ENCODE results near the gene HCN2. TPM values are rescaled to one million over a fixed set of nuclear protein-coding genes. Genes with fewer than 3 reads are reported as not detected.

The HCN2 gene
- total and polyA plus RNA-seq, 2 of the 13 experiments (the other 11 are each of a cell fraction or from before 2014, with no cell fraction given) = 0.01 TPM; not detected in 1

DNA sequence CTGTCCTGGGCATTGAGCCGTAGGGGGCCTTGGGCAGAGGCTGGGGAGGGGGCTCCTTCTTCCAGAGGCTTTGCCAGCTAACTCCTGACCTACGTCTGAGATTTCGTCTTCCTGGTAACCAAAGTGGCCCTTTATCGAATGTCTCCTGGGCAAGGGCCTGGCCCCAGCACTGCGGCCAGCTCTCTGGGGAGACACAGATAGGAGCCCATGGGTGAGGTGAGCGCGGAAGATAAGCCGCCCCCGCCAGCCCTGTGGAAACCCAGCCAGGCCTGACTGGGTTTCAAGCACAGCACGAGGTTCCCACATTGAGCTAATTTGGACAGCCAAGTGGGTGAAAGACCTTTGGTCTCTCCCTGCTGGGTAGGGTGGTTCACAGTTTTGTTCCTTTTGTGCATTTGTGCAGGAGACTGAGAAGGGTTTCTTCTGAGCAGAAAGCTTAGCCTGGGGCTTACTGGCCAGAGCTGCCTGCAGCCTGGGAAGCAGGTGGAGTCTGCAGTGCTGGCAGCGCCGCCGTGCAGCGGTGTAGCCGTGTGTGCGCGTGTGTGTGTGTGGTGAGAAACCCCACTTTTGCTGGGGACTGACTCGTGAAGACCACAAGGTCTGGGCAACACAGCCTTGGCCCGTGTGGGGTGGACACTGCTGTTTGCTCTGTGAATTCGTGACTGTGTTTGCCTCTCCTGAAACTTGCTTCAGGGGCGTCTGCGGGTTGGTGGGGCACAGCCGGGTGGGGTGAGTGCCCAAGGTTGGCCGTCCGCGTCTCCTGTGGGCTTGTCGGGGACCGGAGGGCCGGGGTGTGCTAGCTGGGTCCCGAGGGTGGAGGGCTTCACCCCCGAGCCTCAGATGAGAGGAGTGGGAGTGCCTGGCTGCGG lies 14.8 kb upstream of the HCN2 start (continued):
- TF ChIP-seq, protein P1, sequence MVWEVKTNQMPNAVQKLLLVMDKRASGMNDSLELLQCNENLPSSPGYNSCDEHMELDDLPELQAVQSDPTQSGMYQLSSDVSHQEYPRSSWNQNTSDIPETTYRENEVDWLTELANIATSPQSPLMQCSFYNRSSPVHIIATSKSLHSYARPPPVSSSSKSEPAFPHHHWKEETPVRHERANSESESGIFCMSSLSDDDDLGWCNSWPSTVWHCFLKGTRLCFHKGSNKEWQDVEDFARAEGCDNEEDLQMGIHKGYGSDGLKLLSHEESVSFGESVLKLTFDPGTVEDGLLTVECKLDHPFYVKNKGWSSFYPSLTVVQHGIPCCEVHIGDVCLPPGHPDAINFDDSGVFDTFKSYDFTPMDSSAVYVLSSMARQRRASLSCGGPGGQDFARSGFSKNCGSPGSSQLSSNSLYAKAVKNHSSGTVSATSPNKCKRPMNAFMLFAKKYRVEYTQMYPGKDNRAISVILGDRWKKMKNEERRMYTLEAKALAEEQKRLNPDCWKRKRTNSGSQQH (CRISPR knock-in tag; IDR thresholded peaks at IDR 0.05; ENCODE audit: low read depth) = no peak
- TF ChIP-seq CBX2 (IDR thresholded peaks at IDR 0.05; ENCODE audit: low read depth, low read length) = no peak
- TF ChIP-seq CBX2 (CRISPR knock-in tag; IDR thresholded peaks at IDR 0.05; ENCODE audit: low read depth) = no peak
- no peak for TF ChIP-seq ELF4 (CRISPR knock-in tag; IDR thresholded peaks at IDR 0.05; ENCODE audit: borderline replicate concordance)
- TF ChIP-seq MATR3 (CRISPR knock-in tag; IDR thresholded peaks at IDR 0.05) = no peak
- TF ChIP-seq, protein P2, sequence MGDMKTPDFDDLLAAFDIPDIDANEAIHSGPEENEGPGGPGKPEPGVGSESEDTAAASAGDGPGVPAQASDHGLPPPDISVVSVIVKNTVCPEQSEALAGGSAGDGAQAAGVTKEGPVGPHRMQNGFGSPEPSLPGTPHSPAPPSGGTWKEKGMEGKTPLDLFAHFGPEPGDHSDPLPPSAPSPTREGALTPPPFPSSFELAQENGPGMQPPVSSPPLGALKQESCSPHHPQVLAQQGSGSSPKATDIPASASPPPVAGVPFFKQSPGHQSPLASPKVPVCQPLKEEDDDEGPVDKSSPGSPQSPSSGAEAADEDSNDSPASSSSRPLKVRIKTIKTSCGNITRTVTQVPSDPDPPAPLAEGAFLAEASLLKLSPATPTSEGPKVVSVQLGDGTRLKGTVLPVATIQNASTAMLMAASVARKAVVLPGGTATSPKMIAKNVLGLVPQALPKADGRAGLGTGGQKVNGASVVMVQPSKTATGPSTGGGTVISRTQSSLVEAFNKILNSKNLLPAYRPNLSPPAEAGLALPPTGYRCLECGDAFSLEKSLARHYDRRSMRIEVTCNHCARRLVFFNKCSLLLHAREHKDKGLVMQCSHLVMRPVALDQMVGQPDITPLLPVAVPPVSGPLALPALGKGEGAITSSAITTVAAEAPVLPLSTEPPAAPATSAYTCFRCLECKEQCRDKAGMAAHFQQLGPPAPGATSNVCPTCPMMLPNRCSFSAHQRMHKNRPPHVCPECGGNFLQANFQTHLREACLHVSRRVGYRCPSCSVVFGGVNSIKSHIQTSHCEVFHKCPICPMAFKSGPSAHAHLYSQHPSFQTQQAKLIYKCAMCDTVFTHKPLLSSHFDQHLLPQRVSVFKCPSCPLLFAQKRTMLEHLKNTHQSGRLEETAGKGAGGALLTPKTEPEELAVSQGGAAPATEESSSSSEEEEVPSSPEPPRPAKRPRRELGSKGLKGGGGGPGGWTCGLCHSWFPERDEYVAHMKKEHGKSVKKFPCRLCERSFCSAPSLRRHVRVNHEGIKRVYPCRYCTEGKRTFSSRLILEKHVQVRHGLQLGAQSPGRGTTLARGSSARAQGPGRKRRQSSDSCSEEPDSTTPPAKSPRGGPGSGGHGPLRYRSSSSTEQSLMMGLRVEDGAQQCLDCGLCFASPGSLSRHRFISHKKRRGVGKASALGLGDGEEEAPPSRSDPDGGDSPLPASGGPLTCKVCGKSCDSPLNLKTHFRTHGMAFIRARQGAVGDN (CRISPR knock-in tag; IDR thresholded peaks at IDR 0.05) = peak; percentile 72
- TF ChIP-seq ZNF598 (CRISPR knock-in tag; IDR thresholded peaks at IDR 0.05; ENCODE audit: borderline replicate concordance) = no peak
- TF ChIP-seq, protein P3, sequence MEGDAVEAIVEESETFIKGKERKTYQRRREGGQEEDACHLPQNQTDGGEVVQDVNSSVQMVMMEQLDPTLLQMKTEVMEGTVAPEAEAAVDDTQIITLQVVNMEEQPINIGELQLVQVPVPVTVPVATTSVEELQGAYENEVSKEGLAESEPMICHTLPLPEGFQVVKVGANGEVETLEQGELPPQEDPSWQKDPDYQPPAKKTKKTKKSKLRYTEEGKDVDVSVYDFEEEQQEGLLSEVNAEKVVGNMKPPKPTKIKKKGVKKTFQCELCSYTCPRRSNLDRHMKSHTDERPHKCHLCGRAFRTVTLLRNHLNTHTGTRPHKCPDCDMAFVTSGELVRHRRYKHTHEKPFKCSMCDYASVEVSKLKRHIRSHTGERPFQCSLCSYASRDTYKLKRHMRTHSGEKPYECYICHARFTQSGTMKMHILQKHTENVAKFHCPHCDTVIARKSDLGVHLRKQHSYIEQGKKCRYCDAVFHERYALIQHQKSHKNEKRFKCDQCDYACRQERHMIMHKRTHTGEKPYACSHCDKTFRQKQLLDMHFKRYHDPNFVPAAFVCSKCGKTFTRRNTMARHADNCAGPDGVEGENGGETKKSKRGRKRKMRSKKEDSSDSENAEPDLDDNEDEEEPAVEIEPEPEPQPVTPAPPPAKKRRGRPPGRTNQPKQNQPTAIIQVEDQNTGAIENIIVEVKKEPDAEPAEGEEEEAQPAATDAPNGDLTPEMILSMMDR (CRISPR knock-in tag; IDR thresholded peaks at IDR 0.05) = 0 out of 2 replicates have a peak, but pooled peaks have one; percentile 12
- TF ChIP-seq SNAI1 (CRISPR knock-in tag; IDR thresholded peaks at IDR 0.05; ENCODE audit: borderline replicate concordance) = no peak
- TF ChIP-seq HES4 (CRISPR knock-in tag; IDR thresholded peaks at IDR 0.05; ENCODE audit: borderline replicate concordance) = no peak
- TF ChIP-seq XBP1 (CRISPR knock-in tag; IDR thresholded peaks at IDR 0.05) = no peak
- TF ChIP-seq, protein P4, sequence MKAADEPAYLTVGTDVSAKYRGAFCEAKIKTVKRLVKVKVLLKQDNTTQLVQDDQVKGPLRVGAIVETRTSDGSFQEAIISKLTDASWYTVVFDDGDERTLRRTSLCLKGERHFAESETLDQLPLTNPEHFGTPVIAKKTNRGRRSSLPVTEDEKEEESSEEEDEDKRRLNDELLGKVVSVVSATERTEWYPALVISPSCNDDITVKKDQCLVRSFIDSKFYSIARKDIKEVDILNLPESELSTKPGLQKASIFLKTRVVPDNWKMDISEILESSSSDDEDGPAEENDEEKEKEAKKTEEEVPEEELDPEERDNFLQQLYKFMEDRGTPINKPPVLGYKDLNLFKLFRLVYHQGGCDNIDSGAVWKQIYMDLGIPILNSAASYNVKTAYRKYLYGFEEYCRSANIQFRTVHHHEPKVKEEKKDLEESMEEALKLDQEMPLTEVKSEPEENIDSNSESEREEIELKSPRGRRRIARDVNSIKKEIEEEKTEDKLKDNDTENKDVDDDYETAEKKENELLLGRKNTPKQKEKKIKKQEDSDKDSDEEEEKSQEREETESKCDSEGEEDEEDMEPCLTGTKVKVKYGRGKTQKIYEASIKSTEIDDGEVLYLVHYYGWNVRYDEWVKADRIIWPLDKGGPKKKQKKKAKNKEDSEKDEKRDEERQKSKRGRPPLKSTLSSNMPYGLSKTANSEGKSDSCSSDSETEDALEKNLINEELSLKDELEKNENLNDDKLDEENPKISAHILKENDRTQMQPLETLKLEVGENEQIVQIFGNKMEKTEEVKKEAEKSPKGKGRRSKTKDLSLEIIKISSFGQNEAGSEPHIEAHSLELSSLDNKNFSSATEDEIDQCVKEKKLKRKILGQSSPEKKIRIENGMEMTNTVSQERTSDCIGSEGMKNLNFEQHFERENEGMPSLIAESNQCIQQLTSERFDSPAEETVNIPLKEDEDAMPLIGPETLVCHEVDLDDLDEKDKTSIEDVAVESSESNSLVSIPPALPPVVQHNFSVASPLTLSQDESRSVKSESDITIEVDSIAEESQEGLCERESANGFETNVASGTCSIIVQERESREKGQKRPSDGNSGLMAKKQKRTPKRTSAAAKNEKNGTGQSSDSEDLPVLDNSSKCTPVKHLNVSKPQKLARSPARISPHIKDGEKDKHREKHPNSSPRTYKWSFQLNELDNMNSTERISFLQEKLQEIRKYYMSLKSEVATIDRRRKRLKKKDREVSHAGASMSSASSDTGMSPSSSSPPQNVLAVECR (CRISPR knock-in tag; IDR thresholded peaks at IDR 0.05; ENCODE audit: borderline replicate concordance) = peak; percentile 39; the same call in 1 of the 2 replicates
- no peak for TF ChIP-seq ATF7 (IDR thresholded peaks at IDR 0.05)
- no peak for TF ChIP-seq ATF7 (CRISPR knock-in tag; IDR thresholded peaks at IDR 0.05)

Measured in HepG2 (cell line).